CD4-positive, alpha-beta T cell treated with Interleukin-4 for 1 hour (primary cell): Measurements from ENCODE around the gene PHB1.
A peak's percentile ranks its signal among the peaks of the same experiment; 100 is the strongest.
"Not testable (repeated sequence)": the region's sequence is repeated elsewhere in the genome, so short reads cannot be mapped to it uniquely, and the experiment has no call there.

Source experiments
- DNase-seq, 2 donors: peaks; one replicate each; pipeline ENCODE4 v3.0.0-alpha.2; 2020 to 2022

Gene PHB1

DNA sequence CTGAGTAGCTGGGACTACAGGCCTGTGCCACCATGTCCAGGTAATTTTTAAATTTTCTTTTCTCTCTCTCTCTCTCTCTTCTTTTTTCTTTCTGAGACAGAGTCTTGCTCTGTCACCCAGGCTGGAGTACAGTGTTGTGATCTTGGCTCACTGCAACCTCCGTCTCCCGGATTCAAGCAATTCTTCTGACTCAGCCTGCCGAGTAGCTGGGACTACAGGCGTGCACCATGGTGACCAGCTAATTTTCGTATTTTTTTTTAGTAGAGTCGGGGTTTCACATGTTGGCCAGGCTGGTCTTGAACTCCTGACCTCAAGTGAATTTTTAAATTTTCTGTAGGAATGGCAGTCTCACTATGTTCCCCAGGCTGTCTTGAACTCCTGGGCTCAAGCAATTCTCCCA, 41.6 kb downstream of the PHB1 start:
- no peak for DNase-seq

DNA sequence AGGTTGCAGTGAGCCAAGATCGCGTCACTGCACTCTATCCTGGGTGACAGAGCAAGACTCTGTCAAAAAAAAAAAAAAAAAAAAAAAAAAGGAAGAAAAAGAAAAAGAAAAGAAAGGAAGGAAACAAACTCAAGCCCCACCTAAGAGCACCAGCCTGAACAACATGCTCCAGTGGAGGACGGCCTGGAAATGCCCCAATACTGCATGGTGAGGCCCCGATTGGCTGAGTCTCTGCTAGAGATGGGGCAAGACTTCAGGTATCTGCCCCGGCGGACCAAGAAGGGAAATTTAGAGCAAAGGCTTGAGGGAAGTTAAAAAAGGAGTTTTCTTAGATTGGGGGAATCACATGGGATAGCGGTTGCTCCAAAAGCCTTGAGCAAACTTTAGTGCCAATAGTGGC, 42.3 kb downstream of the PHB1 start:
- peak in 1 of 2 donors; percentile 22 for DNase-seq

DNA sequence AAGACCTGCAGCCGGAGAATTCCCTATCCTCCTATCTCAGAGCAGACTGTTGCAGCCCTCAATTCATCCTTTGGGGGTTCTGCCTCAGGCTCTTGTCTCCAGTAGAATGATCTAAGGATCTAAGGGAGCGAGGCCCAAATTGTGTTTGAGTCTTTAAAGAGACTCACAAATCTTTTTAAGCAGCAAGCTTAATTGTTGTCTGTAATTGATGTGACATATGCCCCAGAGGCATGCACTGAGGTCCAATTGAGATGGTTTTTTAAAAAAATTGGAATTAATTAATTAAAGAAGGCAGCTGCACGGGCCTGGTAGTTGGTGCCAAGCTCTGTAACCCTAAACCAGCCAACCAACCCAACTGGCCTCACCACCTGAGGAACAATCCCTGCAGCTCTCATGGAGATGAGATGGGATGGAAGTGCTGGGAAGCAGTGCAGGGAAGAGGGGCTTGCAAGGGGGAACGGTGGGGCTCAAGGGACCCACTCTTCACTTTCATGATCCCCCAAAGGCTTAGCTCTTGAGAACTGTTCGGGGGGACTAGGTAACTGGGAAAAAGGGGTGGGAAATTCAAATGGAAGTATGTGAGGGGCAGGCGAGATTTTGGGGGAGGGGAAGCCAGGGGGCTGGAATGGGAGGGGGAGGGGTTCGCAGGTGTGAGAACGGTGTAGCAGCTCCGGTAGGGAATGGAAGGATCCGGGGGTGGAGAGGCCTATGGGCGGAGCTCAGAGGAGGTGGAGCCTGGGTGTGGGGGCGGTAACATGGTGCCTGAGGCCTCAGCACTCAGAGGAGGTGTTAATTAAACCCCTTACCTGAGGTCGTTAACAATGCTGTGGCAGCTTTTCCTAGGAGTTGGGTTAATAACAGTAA, 43.5 kb downstream of the PHB1 start:
- DNase-seq: no peak

DNA sequence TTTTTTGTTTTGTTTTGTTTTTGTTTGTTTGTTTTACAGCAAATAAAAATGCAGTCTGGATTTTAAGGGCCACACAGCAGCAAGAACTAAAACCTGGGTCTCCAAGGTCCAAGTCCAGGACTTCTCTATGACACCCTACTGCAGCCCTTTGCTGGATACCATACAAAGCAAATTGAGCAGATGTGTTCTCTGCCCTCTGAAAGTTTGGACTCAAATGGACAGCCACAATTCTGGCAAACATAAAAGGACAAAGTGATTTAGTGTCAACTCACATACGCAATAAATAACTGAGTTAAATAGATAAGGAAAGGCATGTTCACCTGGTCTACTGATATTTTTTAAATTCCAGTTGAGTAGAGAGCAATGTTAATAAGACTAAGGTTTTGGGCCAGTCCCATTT, 44.9 kb downstream of the PHB1 start:
- no peak for DNase-seq

DNA sequence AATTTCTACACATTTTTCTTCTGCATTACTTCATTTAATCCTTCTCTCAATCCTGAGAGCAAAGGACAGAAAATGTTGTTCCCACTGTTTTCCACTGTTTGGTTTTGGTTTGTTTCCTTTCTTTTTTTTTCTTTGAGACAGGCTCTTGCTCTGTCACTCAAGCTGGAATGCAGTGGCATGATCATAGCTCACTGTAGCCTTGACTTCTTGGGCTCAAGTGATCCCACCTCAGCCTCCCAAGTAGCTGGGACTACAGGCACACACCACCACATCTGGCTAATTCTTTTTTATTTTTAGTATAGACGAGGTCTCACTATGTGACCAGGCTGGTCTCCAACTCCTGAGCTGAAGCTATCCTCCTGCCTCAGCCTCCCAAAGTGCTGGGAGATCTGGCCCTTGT, 45.6 kb downstream of the PHB1 start:
- no peak for DNase-seq

DNA sequence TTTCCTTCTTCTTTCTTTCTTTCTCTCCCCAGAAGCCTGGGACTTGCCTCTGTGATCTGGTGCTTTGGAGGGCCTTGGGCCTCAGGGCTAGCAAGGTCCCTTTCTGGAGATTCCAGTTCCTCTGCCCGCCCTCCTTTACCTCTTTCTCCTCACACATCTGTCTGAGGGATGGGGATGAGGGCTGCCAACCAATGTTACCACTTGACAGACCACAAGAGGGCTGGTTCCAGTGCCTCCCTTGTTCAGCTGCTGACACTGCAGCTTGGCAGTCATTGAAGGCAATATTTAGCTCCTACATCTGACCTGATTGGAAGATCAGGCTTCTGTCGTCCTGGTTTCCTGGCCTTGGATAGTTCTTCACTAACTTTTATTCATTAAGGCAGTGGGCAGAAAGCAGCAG, 49.0 kb downstream of the PHB1 start:
- peak; percentile 27 to 60 for DNase-seq

DNA sequence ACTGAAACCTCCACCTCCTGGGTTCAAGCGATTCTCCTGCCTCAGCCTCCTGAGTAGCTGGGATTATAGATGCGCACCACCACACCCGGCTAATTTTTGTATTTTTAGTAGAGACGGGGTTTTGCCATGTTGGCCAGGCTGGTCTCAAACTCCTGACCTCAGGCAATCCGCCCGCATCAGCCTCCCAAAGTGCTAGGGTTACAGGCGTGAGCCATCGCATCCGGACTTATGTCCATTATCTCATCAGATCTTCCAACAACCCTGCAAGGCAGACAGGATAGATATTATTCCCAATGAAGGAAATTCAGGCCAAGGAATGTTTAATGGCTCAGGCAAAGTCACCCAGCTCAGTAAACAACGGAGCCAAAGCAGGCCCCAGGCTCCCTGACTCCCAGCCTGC, 49.6 kb downstream of the PHB1 start:
- DNase-seq: not testable (repeated sequence)

DNA sequence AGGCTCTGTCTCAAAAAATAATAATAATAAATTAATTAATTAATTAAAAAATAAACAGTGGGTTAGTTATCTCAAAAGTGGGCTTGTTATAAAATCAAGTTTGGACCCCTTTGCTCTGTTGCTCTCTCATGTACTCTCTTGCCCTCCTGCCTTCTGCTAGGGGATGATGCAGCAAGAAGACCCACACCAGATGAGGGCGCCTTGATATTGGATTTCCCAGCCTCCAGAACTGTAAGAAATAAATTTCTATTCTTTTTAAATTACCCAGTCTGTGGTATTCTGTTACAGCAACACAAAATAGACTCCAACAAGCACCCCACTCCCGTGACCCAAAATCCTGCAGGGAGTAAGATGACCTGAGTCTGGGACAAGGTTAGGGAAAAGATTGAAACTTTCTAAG, 50.6 kb downstream of the PHB1 start:
- no peak for DNase-seq

DNA sequence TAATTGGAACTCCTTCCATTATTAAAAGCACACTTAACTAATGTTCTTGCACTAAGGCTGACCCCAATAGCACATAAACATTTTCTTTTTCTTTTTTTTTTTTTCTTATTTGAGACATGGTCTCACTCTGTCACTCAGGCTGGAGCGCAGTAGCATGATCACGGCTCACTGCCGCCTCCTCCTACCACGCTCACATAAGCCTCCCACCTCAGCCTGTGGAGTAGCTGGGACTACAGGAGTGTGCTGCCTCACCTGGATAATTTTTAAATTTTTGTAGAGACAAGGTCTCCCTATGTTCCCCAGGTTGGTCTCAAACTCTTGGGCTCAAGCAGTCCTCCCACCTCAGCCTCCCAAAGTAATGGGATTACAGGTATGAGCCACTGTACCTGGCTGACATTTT, 51.4 kb downstream of the PHB1 start:
- no peak for DNase-seq

DNA sequence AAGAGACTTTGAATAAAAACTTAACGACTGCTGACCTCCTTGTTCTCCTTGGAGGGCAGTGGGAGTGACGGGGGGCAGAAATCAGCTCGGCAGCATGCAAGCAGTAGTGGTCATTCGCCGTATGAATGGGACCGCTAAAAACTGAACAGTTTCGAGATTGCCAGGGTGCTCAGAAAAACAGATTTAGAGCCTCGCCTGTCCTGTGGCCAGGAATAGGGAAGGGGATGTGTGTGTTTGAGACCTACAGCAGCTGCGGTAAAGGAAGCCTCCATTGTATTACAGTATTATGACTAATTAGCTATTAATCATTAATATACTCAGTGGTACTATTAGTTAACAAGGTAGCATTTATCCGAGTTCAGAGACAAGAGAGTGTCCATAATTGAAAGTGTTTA, 52.0 kb downstream of the PHB1 start:
- DNase-seq: no peak

DNA sequence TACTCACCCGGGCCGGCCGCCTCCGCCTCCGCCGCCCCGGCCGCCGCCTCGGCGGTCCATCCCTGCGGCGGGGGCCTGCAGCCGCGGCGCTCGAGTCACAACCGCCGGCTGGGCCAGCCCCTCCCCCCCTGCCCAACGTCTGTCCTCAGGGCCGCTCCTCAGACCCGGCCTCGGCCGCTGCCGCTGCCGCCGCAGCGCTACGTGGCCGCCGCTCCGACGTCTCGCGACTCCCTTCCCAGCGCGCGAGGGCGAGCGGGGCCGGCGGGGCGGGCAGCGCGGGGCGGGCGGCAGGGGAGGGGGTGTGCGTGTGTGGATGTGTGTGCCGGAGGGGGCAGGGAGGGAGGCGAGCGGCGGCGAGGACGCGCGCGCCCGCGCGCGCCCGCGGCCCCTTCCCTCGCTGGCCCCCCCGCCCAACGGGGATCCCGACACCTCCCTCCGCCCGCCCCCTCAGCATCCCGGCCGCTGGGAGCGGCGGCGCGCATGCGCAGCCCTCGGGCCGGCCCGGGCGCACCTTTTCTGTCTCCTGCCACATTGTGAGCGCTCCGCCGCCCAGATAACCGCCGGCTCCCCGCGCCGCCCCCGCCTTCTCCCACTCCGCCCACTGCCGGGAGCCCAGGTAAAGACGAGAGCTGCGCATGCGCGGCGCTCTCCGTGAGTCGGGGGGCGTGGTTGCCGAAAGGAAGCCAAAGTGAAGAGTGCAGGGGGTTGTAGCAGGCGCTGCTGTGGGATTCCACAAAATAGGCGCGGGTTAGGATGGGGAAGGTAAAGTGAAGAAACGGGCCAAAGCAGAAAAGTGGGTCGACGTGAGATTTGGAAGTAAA, 52.6 kb downstream of the PHB1 start, which contains the start of gene ZNF652:
Gene ZNF652 (minus strand): TSS at position 349 of the 821 bp plus-strand sequence. CDS start 44,525 bp downstream, outside the sequence.
- peak; percentile 97 for DNase-seq

DNA sequence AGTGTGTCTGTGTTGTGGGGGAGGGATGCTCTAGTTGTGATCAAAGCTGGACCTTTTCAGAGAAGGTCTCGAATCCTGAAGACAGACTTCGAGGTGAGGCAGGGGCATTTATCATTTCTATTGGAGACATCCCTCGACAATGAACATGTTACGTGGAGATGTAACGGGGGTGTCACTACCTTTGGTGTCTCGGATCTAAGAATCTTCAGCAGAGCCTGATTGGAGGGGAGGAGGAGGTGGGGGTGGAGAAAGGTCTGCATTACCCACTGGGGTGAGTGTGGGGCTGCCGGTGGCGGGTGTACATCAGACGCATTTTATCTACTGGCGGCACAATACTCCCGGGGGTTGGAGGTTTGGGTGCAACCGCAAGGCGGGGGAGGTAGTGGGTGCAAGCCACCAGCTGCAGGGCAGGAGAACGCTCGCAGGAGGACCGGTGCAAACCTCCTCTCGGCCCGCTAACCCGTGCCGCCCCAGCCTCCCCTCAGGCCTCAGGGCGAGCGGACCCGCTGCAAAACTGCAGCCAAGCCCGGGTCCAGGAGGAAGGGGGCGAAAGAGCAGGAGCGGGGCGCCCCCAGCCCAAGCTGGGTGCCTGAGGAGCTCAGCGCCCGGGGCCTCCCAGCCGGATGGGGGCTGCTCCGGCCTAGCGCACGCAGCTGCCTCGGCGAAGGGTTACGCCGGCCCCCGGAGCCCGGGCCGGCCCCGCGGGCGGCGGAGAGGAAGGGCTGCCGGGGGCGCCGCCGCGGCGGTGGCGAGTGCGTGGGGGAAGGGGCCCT, 53.4 kb downstream of the PHB1 start:
- peak; percentile 88 to 89 for DNase-seq

DNA sequence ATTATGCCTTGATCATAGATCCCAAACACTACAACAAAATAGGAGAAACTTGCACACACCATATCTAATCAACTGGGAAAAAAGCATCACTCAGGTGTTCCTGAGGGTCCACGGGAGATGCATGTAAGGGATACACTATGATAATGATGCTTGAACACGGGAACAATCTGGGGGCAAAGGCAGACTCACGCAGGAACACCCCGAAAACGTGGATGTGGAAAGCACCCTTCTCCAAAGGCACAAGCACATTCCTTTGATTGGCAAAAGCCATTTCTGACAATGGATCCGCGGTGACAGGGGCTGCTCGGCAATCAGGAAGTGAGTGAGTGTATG, 53.9 kb downstream of the PHB1 start:
- DNase-seq: no peak

DNA sequence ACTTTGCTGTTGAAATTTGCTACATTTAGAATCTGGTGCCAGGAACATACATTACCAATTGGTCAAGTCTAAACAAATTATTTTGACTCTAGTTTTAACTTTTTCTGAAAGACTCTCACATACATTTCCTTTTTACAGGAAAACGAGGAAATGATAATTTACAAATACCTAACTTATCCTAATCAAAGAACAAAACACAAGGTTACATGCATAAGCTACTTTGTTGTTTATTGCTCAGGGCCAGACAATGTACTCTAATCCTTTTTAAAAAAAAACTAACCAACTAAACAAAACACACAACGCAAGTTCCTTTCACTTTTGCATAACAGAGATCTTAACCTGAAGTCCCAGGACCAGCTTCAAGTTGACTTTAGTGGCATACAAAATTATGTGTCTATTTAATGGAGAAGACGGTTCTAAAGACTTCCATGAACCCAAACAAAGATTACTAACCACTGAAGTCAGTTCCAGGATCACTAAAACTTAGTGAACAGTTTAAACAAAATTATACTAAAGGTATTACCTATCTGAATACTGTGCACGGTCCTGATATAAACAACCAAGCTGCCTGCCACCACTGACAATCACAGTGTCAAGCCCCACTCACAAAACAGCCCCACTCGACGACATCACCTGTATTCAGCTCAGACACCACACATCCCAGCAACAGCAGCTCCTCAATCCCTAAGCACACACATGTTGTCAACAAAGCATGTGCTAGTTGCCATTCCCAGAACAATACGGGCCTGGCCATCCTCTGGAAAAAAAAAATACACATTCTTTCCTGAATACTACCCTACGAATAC, 54.5 kb downstream of the PHB1 start:
- DNase-seq: peak in 1 of 2 donors; percentile 42

DNA sequence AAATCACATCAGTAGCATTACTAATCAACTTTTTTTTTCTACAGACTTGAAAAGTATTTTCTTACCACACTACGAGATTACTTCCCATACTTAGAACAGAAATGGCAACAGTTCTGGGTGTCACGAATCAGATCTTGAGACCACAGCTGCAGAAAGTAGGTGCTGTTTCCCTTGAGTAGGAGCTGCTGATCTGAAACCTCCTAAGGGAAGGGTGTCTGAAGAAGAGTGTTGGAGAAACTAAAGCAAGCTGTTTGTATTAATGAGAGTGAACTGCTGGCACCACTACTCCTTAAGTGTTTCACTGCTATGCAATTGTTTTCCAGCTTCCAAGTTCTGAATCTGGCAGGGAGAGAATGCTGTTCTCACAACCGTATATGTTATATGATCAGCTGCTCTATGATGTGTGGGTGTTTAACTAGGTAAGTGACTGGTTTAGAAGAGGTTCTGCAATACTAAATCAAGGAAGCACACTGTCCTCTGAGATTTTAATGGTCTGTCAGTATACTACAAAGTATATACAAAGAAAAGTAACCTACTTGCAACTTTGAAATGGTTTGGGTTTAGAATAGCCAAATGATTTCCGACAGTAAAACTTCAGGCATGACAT, 55.9 kb downstream of the PHB1 start:
- peak; percentile 13 to 37 for DNase-seq

DNA sequence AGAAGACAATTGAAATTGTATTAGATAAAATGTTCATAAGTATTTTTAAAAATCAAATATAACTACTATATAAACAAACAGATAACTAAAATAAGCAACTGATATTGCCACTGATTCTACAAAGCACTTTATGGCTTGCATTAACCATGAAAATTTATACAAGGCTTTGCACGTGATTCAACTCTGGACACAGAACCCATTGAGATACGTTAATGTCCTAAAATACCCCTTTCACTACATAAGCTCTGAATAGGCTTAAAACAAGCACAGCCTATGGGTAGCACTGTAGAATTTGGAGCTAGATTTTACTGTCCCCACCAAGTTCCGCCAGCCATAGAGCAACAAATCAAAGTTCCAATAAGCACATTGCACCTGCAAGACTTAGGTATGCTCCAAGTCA, 57.2 kb downstream of the PHB1 start:
- DNase-seq: no peak

DNA sequence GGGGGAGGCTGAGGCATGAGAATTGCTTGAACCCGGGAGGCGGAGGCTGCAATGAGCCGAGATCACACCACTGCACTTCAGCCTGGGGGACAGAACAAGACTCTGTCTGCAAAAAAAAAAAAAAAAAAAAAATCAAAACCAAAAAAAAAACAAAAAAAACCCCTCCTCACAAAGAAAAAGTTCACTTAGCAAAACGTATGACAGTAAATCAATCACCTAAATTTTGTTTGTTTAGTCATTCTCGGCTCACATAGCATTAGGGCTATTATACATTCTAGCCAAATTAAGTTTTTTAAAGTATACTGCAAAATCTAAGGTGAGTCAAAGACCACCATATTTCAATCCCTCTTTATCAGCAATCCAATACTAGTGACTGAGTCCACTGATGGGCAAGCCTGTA, 58.4 kb downstream of the PHB1 start:
- no peak for DNase-seq
